ENCODE data around the gene RND3. TPM values are rescaled to one million over a fixed set of nuclear protein-coding genes. Genes with fewer than 3 reads are reported as not detected.

Gene RND3
- total RNA-seq, 4 donors from 2014 or later, result 21.8 to 73.5 (median 26.3) TPM

DNA sequence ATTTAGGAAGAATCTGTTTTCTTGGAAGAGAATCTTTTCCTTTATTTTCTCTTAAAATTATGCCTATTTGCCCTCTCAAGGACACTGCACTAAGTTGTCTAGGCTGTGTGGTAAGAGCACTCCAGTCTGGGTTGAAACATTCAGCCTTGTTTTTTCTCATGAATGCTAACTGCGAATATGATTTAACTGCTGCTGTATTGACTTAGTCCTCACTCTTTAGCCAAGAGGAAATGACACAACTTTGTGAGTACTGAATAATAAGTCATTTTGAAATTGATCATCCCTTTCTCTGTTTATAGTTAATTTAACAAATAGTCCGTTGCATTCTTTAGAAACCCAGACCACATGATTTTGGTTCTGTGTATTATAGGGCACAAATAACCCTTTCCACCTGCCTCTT, 4.5 kb upstream of the RND3 start:
- DNase-seq (ENCODE audit: low spot score in 2 of 2), result no peak
- H3K4me1 ChIP-seq, result peaks cover 0 to 4% (median 0%) of the 10 kb centered on the region in 4 donors
- 42 to 49% methylated on average over 2 of the region's 2 CpGs for WGBS, 2 donors
- H3K4me3 ChIP-seq, result no peak overlapping the region
- no peaks in the 10 kb centered on the region for H3K9me3 ChIP-seq
- no peak overlapping the region for H3K27ac ChIP-seq
- TF ChIP-seq, protein P1, sequence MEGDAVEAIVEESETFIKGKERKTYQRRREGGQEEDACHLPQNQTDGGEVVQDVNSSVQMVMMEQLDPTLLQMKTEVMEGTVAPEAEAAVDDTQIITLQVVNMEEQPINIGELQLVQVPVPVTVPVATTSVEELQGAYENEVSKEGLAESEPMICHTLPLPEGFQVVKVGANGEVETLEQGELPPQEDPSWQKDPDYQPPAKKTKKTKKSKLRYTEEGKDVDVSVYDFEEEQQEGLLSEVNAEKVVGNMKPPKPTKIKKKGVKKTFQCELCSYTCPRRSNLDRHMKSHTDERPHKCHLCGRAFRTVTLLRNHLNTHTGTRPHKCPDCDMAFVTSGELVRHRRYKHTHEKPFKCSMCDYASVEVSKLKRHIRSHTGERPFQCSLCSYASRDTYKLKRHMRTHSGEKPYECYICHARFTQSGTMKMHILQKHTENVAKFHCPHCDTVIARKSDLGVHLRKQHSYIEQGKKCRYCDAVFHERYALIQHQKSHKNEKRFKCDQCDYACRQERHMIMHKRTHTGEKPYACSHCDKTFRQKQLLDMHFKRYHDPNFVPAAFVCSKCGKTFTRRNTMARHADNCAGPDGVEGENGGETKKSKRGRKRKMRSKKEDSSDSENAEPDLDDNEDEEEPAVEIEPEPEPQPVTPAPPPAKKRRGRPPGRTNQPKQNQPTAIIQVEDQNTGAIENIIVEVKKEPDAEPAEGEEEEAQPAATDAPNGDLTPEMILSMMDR (IDR thresholded peaks at IDR 0.05), result no peak
- TF ChIP-seq POLR2A (IDR thresholded peaks at IDR 0.05) (no peak), EP300 (IDR thresholded peaks at IDR 0.05) (no peak)
- no peaks in the 10 kb centered on the region for H3K27me3 ChIP-seq
- no peaks in the 10 kb centered on the region for H3K36me3 ChIP-seq

GRCh38 chr2:150491430-150491829, 4.0 kb upstream of the RND3 start:
- H3K4me1 ChIP-seq, result peaks cover 0 to 4% (median 0%) of the 10 kb centered on the region in 4 donors
- H3K9me3 ChIP-seq, result no peaks in the 10 kb centered on the region
- DNase-seq (ENCODE audit: low spot score in 2 of 2), result no peak
- H3K27me3 ChIP-seq, result no peaks in the 10 kb centered on the region
- no peak for TF ChIP-seq POLR2A (IDR thresholded peaks at IDR 0.05)
- TF ChIP-seq, protein P1 (IDR thresholded peaks at IDR 0.05), result no peak
- TF ChIP-seq EP300 (IDR thresholded peaks at IDR 0.05), result no peak
- WGBS, 2 donors, result 70 to 75% methylated on average over 2 of the region's 2 CpGs
- no peak overlapping the region for H3K4me3 ChIP-seq
- H3K36me3 ChIP-seq, result no peaks in the 10 kb centered on the region
- H3K27ac ChIP-seq, result no peak overlapping the region

DNA sequence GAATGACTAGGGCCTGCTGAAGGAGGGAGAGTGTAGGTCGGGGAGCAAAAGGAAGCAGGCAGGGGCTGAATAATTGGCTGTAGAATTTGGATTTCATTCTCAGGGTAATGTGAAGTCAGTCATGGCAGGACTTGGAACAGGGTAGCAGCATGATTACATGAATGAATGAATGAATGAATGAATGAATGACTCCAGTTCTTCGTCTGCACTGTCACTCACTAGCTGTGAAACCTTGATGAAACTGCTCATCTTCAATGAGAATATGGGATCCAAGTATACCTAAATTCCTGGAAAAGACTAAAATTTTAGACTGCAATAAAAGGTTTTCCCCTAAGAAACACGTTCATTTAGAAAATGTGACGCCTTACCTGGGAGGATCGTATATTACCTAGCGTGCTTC, 3.0 kb upstream of the RND3 start:
- no peaks in the 10 kb centered on the region for H3K4me1 ChIP-seq
- TF ChIP-seq, protein P1 (IDR thresholded peaks at IDR 0.05), result no peak
- TF ChIP-seq EP300 (IDR thresholded peaks at IDR 0.05) (no peak), POLR2A (IDR thresholded peaks at IDR 0.05) (no peak)

GRCh38 chr2:150486539-150487484, 655 bp downstream of the RND3 start:
- WGBS, 2 donors, result 2% methylated on average over 41 to 45 of the region's 45 CpGs
- H3K36me3 ChIP-seq, result no peaks in the 10 kb centered on the region
- H3K4me1 ChIP-seq, result peaks cover 0 to 32% (median 22%) of the 10 kb centered on the region in 4 donors

More for the DNA sequence above, 3.0 kb upstream of the RND3 start:
- no peak for DNase-seq (ENCODE audit: low spot score in 2 of 2)
- Histone ChIP-seq H3K4me3 (no peak overlapping the region), H3K9me3 (no peaks in the 10 kb centered on the region), H3K36me3 (no peaks in the 10 kb centered on the region), H3K27me3 (no peaks in the 10 kb centered on the region), H3K27ac (no peak overlapping the region)
- WGBS, 2 donors, result 84 to 87% methylated on average over 6 of the region's 6 CpGs

DNA sequence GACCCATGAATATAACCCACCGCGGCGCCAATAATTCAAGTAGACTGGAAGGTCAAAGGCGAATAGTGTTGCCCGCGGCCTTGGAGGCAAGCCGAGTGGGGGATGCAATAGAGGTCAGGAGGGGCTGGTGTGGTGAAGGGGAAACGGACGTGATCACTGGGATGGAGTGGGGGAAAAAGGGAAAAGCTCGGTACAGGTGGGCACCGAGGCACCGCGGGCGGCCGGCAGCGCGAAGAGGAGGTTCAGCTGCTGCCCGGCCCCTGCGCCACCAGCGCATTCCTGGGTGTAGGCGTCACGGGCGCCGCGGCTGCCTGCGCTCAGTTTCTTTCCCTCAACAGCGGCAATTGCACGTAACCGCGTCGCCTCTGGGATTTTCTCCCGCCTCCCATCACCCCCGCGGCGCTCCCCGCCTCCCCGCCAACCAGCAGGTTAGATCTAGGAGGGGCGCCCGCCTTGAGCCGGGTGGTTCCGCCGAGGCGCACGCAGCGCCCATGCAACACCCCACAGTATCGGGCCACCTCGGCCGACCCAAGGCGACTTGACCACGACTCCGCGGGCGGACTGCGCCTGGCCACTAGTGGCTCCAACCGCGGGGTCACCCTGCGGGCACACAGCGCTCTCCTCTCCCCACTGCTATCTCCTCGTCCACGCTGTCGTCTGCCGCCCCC, 1.5 kb downstream of the RND3 start:
- DNase-seq (ENCODE audit: low spot score in 2 of 2), result peak; percentile 50 to 64
- H3K27me3 ChIP-seq, result no peaks in the 10 kb centered on the region
- WGBS, 2 donors, result 0 to 2% methylated on average over 25 to 62 of the region's 62 CpGs

More at GRCh38 chr2:150486539-150487484, 655 bp downstream of the RND3 start:
- Histone ChIP-seq H3K27ac (peak overlapping the region; percentile 82 to 99 (median 92)), H3K4me3 (peak overlapping the region; percentile 59 to 94 (median 74)), H3K27me3 (no peaks in the 10 kb centered on the region), H3K9me3 (no peaks in the 10 kb centered on the region)
- TF ChIP-seq POLR2A (IDR thresholded peaks at IDR 0.05) (no peak), EP300 (IDR thresholded peaks at IDR 0.05) (peak in 1 of 2 donors; percentile 43)
- DNase-seq (ENCODE audit: low spot score in 2 of 2), result peak; percentile 18 to 48

More for the DNA sequence above, 1.5 kb downstream of the RND3 start:
- peak overlapping the region; percentile 82 to 99 (median 92) for H3K27ac ChIP-seq
- no peaks in the 10 kb centered on the region for H3K36me3 ChIP-seq
- TF ChIP-seq POLR2A (IDR thresholded peaks at IDR 0.05) (no peak), EP300 (IDR thresholded peaks at IDR 0.05) (peak in 1 of 2 donors; percentile 79)
- TF ChIP-seq, protein P1 (IDR thresholded peaks at IDR 0.05), result peak in 2 of 5 experiments; percentile 12 to 20
- H3K9me3 ChIP-seq, result no peaks in the 10 kb centered on the region
- peaks cover 0 to 40% (median 26%) of the 10 kb centered on the region in 4 donors for H3K4me1 ChIP-seq
- H3K4me3 ChIP-seq, result peak overlapping the region; percentile 59 to 94 (median 74)

All from tibial nerve (tissue), 4 donors.